GM12875 (cell line): ENCODE data around the gene PKD2.

ENCODE experiments used
- H3K4me3 ChIP-seq: one replicate; pipeline ENCODE4 v1.5.1; 2011; ENCODE audit warnings: low read depth, low read length, control low read depth
- TF ChIP-seq, protein P1 (sequence below): IDR thresholded peaks from 2 replicates; pipeline ENCODE4 v1.5.1; 2011; ENCODE audit warnings: low read depth, mild to moderate bottlenecking, control low read depth, inconsistent platforms, low read length, moderate library complexity, borderline replicate concordance; ENCODE audit not compliant: insufficient read depth

The PKD2 gene

DNA sequence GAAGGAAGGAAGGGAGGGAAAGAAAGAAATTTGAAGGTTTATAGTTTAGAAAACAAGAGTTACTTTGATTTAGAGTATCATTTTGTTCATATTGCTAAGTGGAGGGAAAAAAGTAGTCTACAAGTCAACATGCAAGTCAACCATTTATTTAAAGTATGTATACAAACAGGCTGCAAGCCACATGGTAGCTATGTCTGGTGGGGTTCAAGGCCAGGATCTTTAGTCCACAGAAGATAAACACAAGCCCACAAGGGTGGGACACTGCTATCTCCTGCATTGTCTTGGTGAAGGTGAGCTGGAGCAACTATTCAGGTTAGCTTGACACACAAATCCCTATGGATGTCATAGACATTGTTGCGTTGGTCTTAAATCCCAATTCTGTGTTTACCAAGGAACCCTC lies 79.6 kb downstream of the PKD2 start:
- TF ChIP-seq, protein P1, sequence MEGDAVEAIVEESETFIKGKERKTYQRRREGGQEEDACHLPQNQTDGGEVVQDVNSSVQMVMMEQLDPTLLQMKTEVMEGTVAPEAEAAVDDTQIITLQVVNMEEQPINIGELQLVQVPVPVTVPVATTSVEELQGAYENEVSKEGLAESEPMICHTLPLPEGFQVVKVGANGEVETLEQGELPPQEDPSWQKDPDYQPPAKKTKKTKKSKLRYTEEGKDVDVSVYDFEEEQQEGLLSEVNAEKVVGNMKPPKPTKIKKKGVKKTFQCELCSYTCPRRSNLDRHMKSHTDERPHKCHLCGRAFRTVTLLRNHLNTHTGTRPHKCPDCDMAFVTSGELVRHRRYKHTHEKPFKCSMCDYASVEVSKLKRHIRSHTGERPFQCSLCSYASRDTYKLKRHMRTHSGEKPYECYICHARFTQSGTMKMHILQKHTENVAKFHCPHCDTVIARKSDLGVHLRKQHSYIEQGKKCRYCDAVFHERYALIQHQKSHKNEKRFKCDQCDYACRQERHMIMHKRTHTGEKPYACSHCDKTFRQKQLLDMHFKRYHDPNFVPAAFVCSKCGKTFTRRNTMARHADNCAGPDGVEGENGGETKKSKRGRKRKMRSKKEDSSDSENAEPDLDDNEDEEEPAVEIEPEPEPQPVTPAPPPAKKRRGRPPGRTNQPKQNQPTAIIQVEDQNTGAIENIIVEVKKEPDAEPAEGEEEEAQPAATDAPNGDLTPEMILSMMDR, result no peak
- no peak overlapping the region for H3K4me3 ChIP-seq

DNA sequence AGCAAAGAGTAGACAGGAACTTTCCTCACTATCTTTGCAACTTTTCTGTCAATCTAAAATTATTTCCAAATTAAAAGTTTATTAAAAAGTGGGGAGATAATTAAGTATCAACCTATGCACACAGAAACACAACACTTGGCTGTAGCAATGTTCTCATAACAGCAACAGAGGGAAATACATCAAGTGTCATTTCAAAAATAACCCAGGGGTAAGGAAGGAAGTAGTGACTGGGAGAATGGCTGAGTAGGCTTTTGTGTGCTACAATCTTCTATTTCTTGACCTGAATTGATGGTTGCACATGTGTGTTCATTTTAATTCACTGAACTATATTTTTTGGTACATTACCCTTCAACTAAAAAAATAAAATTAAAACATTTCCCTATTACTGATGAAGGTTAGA lies 83.5 kb downstream of the PKD2 start:
- TF ChIP-seq, protein P1, result no peak
- H3K4me3 ChIP-seq, result no peak overlapping the region

DNA sequence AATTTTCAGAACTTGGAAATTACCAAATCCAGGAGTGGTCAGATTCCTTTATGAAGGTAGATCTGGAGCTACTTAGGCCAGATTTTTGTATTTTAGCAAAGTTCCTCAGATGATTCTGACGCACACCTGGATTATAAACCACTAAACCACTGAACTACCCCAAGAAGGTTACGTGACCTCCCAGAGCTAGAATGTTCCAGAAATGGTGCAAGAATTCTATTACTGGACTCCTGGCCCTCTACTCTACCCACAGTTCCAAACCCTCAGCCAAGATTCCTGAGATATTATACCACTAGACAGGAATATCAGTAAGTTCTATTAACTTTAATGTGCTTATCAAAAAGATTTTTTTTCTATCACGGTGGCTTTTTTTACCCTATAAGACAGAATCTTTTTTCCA lies 83.9 kb downstream of the PKD2 start:
- TF ChIP-seq, protein P1, result no peak

DNA sequence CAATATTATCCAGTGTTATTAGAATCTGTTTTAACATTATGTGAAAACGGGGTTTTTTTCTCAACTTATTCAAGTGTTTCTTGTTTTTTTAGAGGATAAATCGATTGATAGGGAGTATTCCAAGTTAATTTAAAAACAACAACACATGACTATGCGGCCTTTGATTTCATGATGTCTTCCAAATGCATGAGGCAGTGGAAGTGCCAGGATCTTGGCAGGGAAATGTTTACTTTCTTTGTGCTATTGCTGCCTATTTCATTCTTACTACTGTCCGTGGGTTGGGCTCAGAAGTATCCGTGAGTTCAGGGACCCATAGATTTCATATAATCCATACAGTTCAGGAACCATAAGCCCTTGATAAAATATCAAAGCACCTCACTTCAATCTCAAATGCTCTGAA lies 86.4 kb downstream of the PKD2 start:
- TF ChIP-seq, protein P1, result no peak
- H3K4me3 ChIP-seq, result no peak overlapping the region

More for the DNA sequence above, 83.9 kb downstream of the PKD2 start:
- no peak overlapping the region for H3K4me3 ChIP-seq

DNA sequence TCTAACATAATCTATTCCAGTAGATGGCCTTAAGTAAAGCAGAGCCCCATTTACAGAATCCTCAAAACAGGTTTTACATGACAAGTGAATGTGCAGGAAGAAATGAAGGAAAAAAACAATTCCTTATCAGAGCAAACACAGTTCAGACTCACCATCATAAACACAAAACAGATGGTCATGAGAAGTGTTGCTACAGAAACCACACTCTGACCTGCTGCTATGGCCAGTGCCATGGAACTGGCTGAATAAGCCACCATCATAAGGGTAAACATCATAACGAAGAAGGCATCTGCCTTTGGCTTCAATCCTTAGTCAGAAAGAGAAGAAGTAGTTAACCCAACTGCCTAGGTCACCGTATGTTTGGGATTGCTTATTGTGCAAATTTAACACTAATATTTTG lies 89.9 kb downstream of the PKD2 start:
- H3K4me3 ChIP-seq, result no peak overlapping the region
- TF ChIP-seq, protein P1, result no peak

DNA sequence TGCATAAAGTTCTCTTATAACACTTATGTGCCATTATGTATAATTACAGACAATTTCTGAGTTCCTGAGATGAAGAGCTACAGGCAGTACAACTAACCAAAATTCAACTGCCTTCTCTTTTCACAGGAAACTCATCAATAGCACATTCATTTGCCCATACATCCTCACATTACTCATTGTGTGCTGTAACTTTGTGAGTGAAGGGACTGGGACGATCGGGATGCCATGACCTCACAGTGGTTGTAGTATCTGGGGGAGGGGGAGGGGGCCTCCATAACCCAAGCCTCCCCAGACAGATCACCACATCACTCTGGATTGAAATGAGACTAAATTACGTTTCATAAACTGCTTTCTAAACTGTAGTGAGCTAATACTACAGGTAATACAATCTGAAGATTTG lies 90.3 kb downstream of the PKD2 start:
- TF ChIP-seq, protein P1, result no peak
- H3K4me3 ChIP-seq, result no peak overlapping the region

DNA sequence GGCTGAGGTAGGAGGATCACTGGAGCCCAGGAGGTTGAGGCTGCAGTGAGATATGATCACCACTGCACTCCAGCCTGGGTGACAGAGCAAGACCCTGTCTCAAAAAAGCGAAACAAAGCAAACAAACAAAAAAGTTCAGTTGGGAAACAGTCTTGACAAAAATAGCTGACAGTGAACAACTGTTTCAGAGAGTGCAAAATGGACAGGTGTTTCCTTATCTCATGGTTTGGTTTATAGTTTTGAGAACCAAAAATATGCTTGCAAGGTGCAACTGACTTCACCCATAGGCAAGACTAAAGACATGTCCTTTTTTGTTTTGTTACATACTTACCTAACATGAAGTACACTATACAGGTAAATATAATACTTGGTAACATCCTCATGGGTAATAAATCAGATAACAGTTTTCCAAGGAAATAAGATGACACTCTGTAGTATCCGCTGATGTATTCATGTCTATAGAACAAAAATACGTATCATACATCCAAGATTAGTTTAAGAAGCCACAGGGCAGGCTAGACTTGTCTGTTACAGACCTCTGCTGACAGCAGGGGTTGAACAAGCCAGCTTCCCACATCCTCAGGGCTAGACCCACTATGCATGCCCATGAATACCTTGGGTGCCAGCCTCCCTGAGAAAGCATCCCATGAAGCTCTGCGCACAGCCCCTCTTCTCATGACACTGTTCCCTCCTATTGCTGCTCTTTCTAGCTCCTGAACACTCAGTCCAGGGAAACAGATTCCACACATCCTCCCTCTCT lies 91.7 kb downstream of the PKD2 start:
- no peak overlapping the region for H3K4me3 ChIP-seq
- TF ChIP-seq, protein P1, result no peak
